ENCODE measurements around the gene TNRC18. TPM values are rescaled to one million over a fixed set of nuclear protein-coding genes. Genes with fewer than 3 reads are reported as not detected.
"Not testable (repeated sequence)": the region's sequence is repeated elsewhere in the genome, so short reads cannot be mapped to it uniquely, and the experiment has no call there.

TNRC18 gene
- polyA plus RNA-seq, 4 donors: 5.4 to 89.8 (median 29.2) TPM

DNA sequence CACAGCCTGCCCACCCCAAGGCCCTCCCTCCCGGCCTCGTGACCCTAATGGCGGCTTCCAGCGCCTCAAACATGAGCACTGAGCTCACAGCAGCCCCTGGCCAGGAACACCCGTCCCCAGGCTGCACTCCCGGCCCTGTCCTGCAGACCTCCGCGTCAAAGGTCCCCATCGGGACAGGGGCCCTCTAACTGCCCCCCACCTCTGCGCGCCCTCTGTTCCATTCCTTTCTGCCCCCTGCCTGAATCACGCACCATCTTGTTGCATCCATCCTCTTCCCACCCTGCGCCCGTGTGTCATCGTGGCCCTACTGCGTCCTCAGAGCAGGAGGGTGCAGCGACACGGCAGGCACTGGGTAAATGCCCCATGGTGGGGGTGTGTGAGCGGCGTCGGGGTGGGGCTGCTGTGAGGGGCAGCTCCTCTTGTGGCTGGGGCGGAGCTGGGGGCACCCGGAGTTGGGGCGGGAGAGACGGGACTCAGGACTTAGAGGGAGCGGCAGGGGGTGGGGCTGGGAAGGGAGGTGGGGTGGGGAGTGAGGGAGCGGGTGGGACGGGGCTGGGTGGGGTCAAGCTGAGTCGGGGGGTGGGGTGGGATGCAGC, 127.5 kb downstream of the TNRC18 start:
- H3K4me3 ChIP-seq (ENCODE audit: low read depth in 1 of 3, low read length in 3 of 3): no peak overlapping the region
- H3K4me1 ChIP-seq (ENCODE audit: control insufficient read depth in 3 of 3, insufficient read depth in 2 of 3, low read depth in 1 of 3, low read length in 2 of 3): no peaks in the 10 kb centered on the region
- 47 to 67% (median 60%) methylated on average over 25 to 29 of the region's 29 CpGs for WGBS, 3 donors
- no peaks in the 10 kb centered on the region for H3K27me3 ChIP-seq (ENCODE audit: control insufficient read depth in 3 of 3, insufficient read depth in 3 of 3, low read length in 3 of 3)
- FAIRE-seq: no peak
- H3K27ac ChIP-seq (ENCODE audit: low read depth in 1 of 3, low read length in 2 of 3): no peak overlapping the region
- H3K9me3 ChIP-seq (ENCODE audit: control insufficient read depth in 2 of 2, insufficient read depth in 1 of 2, low read depth in 1 of 2, low read length in 1 of 2): peaks cover 0 to 12% of the 10 kb centered on the region in 2 donors
- H3K36me3 ChIP-seq (ENCODE audit: control insufficient read depth in 3 of 3, insufficient read depth in 2 of 3, low read depth in 1 of 3, low read length in 3 of 3): peaks cover 0 to 66% (median 0%) of the 10 kb centered on the region in 3 donors
- DNase-seq: no peak

- DNase-seq (no peak), FAIRE-seq (no peak)
- peaks cover 0 to 69% (median 0%) of the 10 kb centered on the region in 3 donors for H3K36me3 ChIP-seq (ENCODE audit: control insufficient read depth in 3 of 3, insufficient read depth in 2 of 3, low read depth in 1 of 3, low read length in 3 of 3)
- no peaks in the 10 kb centered on the region for H3K4me1 ChIP-seq (ENCODE audit: control insufficient read depth in 3 of 3, insufficient read depth in 2 of 3, low read depth in 1 of 3, low read length in 2 of 3)
- H3K4me3 ChIP-seq (ENCODE audit: low read depth in 1 of 3, low read length in 3 of 3): no peak overlapping the region
- H3K27ac ChIP-seq (ENCODE audit: low read depth in 1 of 3, low read length in 2 of 3): no peak overlapping the region
- H3K27me3 ChIP-seq (ENCODE audit: control insufficient read depth in 3 of 3, insufficient read depth in 3 of 3, low read length in 3 of 3): no peaks in the 10 kb centered on the region
- WGBS, 3 donors: 83 to 91% (median 88%) methylated on average over 29 to 33 of the region's 33 CpGs
- peaks cover 0 to 12% of the 10 kb centered on the region in 2 donors for H3K9me3 ChIP-seq (ENCODE audit: control insufficient read depth in 2 of 2, insufficient read depth in 1 of 2, low read depth in 1 of 2, low read length in 1 of 2)
Observed at GRCh38 chr7:5295039-5296014, 128.3 kb downstream of the TNRC18 start.

DNA sequence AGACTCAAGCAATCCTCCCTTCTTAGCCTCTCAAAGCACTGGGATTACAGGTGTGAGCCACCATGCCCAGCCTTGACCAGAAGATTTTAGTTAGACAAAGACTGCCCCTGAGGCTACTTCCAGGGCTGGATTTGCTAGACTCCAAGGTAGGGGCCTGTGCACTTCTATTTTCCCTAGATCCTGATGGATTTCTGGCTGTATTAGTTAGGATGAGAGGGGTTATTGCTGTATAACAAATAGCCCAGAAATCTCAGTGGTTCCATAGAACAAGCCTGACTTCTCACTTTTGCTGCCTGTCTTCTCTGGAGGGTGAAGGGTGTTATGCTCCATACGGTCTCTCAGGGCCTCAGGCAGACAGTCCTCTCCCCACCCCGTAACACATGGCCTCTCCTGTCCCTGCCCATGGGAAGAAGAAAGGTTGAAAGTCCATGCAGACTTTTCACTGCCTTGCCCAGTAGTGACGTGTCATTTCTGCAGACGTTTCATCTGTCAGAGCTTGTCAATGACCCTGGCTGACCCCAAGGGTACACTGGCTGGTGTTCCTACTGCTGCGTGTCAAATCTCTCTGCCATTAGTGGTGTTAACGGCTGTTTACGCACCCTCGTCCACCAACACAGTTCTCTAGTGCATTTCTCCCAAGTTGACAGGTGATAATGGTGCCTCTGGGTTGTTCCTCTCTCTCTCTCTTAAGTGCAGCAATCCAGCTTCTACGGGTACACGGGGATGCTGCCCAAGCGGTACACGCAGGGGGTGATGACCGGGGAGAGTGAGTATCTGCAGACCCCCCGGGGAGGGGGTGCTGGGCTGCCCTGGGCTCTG, 129.3 kb downstream of the TNRC18 start:
- WGBS, 3 donors: 63 to 83% (median 73%) methylated on average over 14 of the region's 14 CpGs
- FAIRE-seq: no peak
- no peak overlapping the region for H3K27ac ChIP-seq (ENCODE audit: low read depth in 1 of 3, low read length in 2 of 3)
- H3K4me3 ChIP-seq (ENCODE audit: low read depth in 1 of 3, low read length in 3 of 3): no peak overlapping the region
- DNase-seq: peak; percentile 60 to 79
- no peaks in the 10 kb centered on the region for H3K27me3 ChIP-seq (ENCODE audit: control insufficient read depth in 3 of 3, insufficient read depth in 3 of 3, low read length in 3 of 3)
- peaks cover 0 to 12% of the 10 kb centered on the region in 2 donors for H3K9me3 ChIP-seq (ENCODE audit: control insufficient read depth in 2 of 2, insufficient read depth in 1 of 2, low read depth in 1 of 2, low read length in 1 of 2)
- H3K4me1 ChIP-seq (ENCODE audit: control insufficient read depth in 3 of 3, insufficient read depth in 2 of 3, low read depth in 1 of 3, low read length in 2 of 3): no peaks in the 10 kb centered on the region
- H3K36me3 ChIP-seq (ENCODE audit: control insufficient read depth in 3 of 3, insufficient read depth in 2 of 3, low read depth in 1 of 3, low read length in 3 of 3): peaks cover 0 to 64% (median 0%) of the 10 kb centered on the region in 3 donors

DNA sequence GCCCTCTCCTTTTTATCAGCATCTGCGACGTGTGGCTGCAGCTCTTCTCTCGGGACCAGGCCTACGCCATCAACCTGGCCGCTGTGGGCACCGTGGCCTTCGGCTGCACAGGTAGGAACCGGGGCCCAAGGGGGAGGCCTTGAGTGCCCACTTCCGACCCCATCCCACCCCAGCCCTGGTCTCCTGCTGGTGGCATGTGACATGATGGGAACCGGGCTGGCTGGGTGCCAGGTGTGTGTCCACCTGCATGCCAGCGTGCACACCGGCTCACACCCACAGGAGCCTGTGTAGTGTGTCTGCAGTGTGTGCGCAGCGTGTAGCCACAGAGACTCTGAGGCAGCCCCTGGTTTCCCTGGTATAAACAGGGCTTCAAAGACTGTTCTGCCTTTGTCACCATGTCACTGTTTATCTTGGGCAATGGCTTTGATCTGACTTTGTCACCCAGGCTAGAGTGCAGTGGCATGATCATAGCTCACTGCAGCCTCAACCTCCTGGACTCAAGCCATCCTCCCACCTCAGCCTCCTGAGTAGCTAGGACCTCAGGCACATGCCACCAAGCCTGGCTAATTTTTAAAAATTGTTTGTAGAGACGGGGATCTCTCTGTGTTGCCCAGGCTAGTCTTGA, 131.8 kb downstream of the TNRC18 start:
- H3K9me3 ChIP-seq (ENCODE audit: control insufficient read depth in 2 of 2, insufficient read depth in 1 of 2, low read depth in 1 of 2, low read length in 1 of 2): peaks cover 0 to 12% of the 10 kb centered on the region in 2 donors
- H3K27ac ChIP-seq (ENCODE audit: low read depth in 1 of 3, low read length in 2 of 3); DNase-seq; H3K4me1 ChIP-seq (ENCODE audit: control insufficient read depth in 3 of 3, insufficient read depth in 2 of 3, low read depth in 1 of 3, low read length in 2 of 3); H3K27me3 ChIP-seq (ENCODE audit: control insufficient read depth in 3 of 3, insufficient read depth in 3 of 3, low read length in 3 of 3); H3K4me3 ChIP-seq (ENCODE audit: low read depth in 1 of 3, low read length in 3 of 3); FAIRE-seq: not testable (repeated sequence)
- 64 to 82% (median 78%) methylated on average over 12 to 15 of the region's 15 CpGs for WGBS, 3 donors
- H3K36me3 ChIP-seq (ENCODE audit: control insufficient read depth in 3 of 3, insufficient read depth in 2 of 3, low read depth in 1 of 3, low read length in 3 of 3): peaks cover 0 to 59% (median 0%) of the 10 kb centered on the region in 3 donors

DNA sequence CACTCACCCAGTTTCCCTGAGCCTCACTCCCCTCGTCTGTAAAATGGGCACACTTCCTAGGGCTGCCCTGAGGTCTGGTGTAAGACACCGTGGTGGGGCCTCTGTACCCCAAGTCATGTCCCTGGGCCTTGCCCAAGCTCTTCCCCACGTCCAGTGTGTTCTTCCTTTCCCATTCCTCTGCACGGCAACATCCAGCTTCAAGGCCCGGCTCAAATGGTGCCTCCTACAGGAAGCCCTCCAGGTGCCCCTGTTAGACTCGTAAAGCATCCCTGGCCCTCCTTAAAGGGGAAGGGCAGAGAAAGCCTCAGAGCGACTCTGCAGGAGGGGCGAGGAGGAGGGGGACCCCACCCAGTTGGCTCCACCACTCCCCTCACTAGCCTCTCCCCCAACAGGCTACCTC, 132.3 kb downstream of the TNRC18 start:
- no peaks in the 10 kb centered on the region for H3K27me3 ChIP-seq (ENCODE audit: control insufficient read depth in 3 of 3, insufficient read depth in 3 of 3, low read length in 3 of 3)
- no peak overlapping the region for H3K4me3 ChIP-seq (ENCODE audit: low read depth in 1 of 3, low read length in 3 of 3)
- FAIRE-seq: no peak
- H3K36me3 ChIP-seq (ENCODE audit: control insufficient read depth in 3 of 3, insufficient read depth in 2 of 3, low read depth in 1 of 3, low read length in 3 of 3): peaks cover 0 to 58% (median 0%) of the 10 kb centered on the region in 3 donors
- H3K27ac ChIP-seq (ENCODE audit: low read depth in 1 of 3, low read length in 2 of 3): no peak overlapping the region
- no peak for DNase-seq
- peaks cover 0 to 12% of the 10 kb centered on the region in 2 donors for H3K9me3 ChIP-seq (ENCODE audit: control insufficient read depth in 2 of 2, insufficient read depth in 1 of 2, low read depth in 1 of 2, low read length in 1 of 2)
- 81 to 91% (median 89%) methylated on average over 6 to 8 of the region's 8 CpGs for WGBS, 3 donors
- H3K4me1 ChIP-seq (ENCODE audit: control insufficient read depth in 3 of 3, insufficient read depth in 2 of 3, low read depth in 1 of 3, low read length in 2 of 3): no peaks in the 10 kb centered on the region

DNA sequence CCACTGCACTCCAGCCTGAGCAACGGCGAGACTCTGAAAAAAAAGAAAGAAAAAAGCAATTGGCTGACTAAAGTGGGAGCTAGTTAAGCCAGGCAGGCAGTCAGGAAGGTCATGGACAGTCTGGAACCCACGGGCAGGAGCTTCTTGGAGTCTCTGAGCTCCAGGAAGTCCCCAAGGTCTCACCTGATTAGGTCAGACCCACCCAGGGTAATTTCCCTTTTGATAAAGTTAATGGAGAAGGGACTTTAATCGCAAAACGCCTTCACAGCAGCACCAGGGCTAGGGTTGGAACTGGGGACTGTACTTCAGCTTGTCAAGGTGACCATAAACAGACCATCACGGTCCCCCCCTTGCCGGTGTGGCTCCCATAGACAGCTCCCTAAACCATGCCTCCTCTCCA, 134.3 kb downstream of the TNRC18 start:
- Histone ChIP-seq H3K27ac (ENCODE audit: low read depth in 1 of 3, low read length in 2 of 3) (no peak overlapping the region), H3K4me3 (ENCODE audit: low read depth in 1 of 3, low read length in 3 of 3) (no peak overlapping the region), H3K9me3 (ENCODE audit: control insufficient read depth in 2 of 2, insufficient read depth in 1 of 2, low read depth in 1 of 2, low read length in 1 of 2) (peaks cover 0 to 11% of the 10 kb centered on the region in 2 donors), H3K27me3 (ENCODE audit: control insufficient read depth in 3 of 3, insufficient read depth in 3 of 3, low read length in 3 of 3) (no peaks in the 10 kb centered on the region), H3K36me3 (ENCODE audit: control insufficient read depth in 3 of 3, insufficient read depth in 2 of 3, low read depth in 1 of 3, low read length in 3 of 3) (peaks cover 0 to 46% (median 0%) of the 10 kb centered on the region in 3 donors), H3K4me1 (ENCODE audit: control insufficient read depth in 3 of 3, insufficient read depth in 2 of 3, low read depth in 1 of 3, low read length in 2 of 3) (peaks cover 0 to 9% (median 0%) of the 10 kb centered on the region in 3 donors)
- DNase-seq (peak; percentile 41 to 87), FAIRE-seq (no peak)
- WGBS, 3 donors: 26 to 64% (median 45%) methylated on average over 7 of the region's 7 CpGs

GRCh38 chr7:5288560-5288959, 135.1 kb downstream of the TNRC18 start:
- H3K9me3 ChIP-seq (ENCODE audit: control insufficient read depth in 2 of 2, insufficient read depth in 1 of 2, low read depth in 1 of 2, low read length in 1 of 2); H3K4me3 ChIP-seq (ENCODE audit: low read depth in 1 of 3, low read length in 3 of 3); FAIRE-seq; H3K27me3 ChIP-seq (ENCODE audit: control insufficient read depth in 3 of 3, insufficient read depth in 3 of 3, low read length in 3 of 3); H3K27ac ChIP-seq (ENCODE audit: low read depth in 1 of 3, low read length in 2 of 3); DNase-seq: not testable (repeated sequence)
- Histone ChIP-seq H3K4me1 (ENCODE audit: control insufficient read depth in 3 of 3, insufficient read depth in 2 of 3, low read depth in 1 of 3, low read length in 2 of 3) (peaks cover 0 to 16% (median 0%) of the 10 kb centered on the region in 3 donors), H3K36me3 (ENCODE audit: control insufficient read depth in 3 of 3, insufficient read depth in 2 of 3, low read depth in 1 of 3, low read length in 3 of 3) (peaks cover 0 to 42% (median 0%) of the 10 kb centered on the region in 3 donors)
- WGBS, 3 donors: 86 to 92% (median 89%) methylated on average over 8 of the region's 8 CpGs

All from small intestine (tissue), 7 donors.